Measurements from ENCODE around the gene SIRT7. TPM values are rescaled to one million over a fixed set of nuclear protein-coding genes. Genes with fewer than 3 reads are reported as not detected.

SIRT7 gene
- total and polyA plus RNA-seq, 2 donors (not counting 1 experiment from before 2014, with no cell fraction given), result 3.3 to 18.7 TPM

- Histone ChIP-seq H3K79me2 (ENCODE audit: control insufficient read depth, insufficient read depth, low read length) (peaks cover 22% of the 10 kb centered on the region), H2AFZ (ENCODE audit: low read length) (no peak overlapping the region), H3K4me2 (ENCODE audit: extremely low read depth, insufficient read depth, low read length) (no peak overlapping the region), H3K27me3 (ENCODE audit: control insufficient read depth, insufficient read depth, low read length) (no peaks in the 10 kb centered on the region), H3K27ac (ENCODE audit: insufficient read depth, low read length) (no peak overlapping the region), H4K20me1 (ENCODE audit: control insufficient read depth, extremely low read depth, insufficient read depth, low read length) (no peaks in the 10 kb centered on the region), H3K9me3 (ENCODE audit: control insufficient read depth, insufficient read depth, low read depth, low read length) (no peaks in the 10 kb centered on the region), H3K4me1 (ENCODE audit: control insufficient read depth, extremely low read depth, insufficient read depth, low read length) (peaks cover 13% of the 10 kb centered on the region), H3K9ac (ENCODE audit: insufficient read depth, low read length) (no peak overlapping the region), H3K4me3 (replicated peaks in 1 of 4; ENCODE audit: control extremely low read depth in 1 of 4, insufficient read depth in 1 of 4, low read depth in 3 of 4, low read length in 4 of 4) (no peak overlapping the region), H3K36me3 (ENCODE audit: control insufficient read depth, insufficient read depth, low read length) (peaks cover 36% of the 10 kb centered on the region)
- DNase-seq (ENCODE audit: low read depth in 2 of 2), result no peak
- TF ChIP-seq CTCF (conservative IDR thresholded peaks at IDR 0.05 in 1 of 2, IDR thresholded peaks at IDR 0.05 in 1 of 2; ENCODE audit: low read depth in 1 of 2, low read length in 2 of 2) (no peak), EZH2 (IDR thresholded peaks at IDR 0.05; ENCODE audit: low read length, missing control alignments) (no peak)
Observed at GRCh38 chr17:81913394-81914102, 4.4 kb downstream of the SIRT7 start.

- no peak overlapping the region for H3K9ac ChIP-seq (ENCODE audit: insufficient read depth, low read length)
- H3K27ac ChIP-seq (ENCODE audit: insufficient read depth, low read length), result no peak overlapping the region
- no peaks in the 10 kb centered on the region for H3K27me3 ChIP-seq (ENCODE audit: control insufficient read depth, insufficient read depth, low read length)
- TF ChIP-seq CTCF (conservative IDR thresholded peaks at IDR 0.05 in 1 of 2, IDR thresholded peaks at IDR 0.05 in 1 of 2; ENCODE audit: low read depth in 1 of 2, low read length in 2 of 2), result no peak
- TF ChIP-seq EZH2 (IDR thresholded peaks at IDR 0.05; ENCODE audit: low read length, missing control alignments), result no peak
- no peaks in the 10 kb centered on the region for H3K9me3 ChIP-seq (ENCODE audit: control insufficient read depth, insufficient read depth, low read depth, low read length)
- H3K36me3 ChIP-seq (ENCODE audit: control insufficient read depth, insufficient read depth, low read length), result peaks cover 41% of the 10 kb centered on the region
- no peak overlapping the region for H3K4me3 ChIP-seq (replicated peaks in 1 of 4; ENCODE audit: control extremely low read depth in 1 of 4, insufficient read depth in 1 of 4, low read depth in 3 of 4, low read length in 4 of 4)
- DNase-seq (ENCODE audit: low read depth in 2 of 2), result no peak
- peaks cover 22% of the 10 kb centered on the region for H3K79me2 ChIP-seq (ENCODE audit: control insufficient read depth, insufficient read depth, low read length)
- H3K4me2 ChIP-seq (ENCODE audit: extremely low read depth, insufficient read depth, low read length), result no peak overlapping the region
- peaks cover 13% of the 10 kb centered on the region for H3K4me1 ChIP-seq (ENCODE audit: control insufficient read depth, extremely low read depth, insufficient read depth, low read length)
- H2AFZ ChIP-seq (ENCODE audit: low read length), result no peak overlapping the region
- no peaks in the 10 kb centered on the region for H4K20me1 ChIP-seq (ENCODE audit: control insufficient read depth, extremely low read depth, insufficient read depth, low read length)
Observed at GRCh38 chr17:81912441-81913309, 5.3 kb downstream of the SIRT7 start.

GRCh38 chr17:81911969-81912368, 6.0 kb downstream of the SIRT7 start:
- Histone ChIP-seq H2AFZ (ENCODE audit: low read length) (no peak overlapping the region), H3K4me2 (ENCODE audit: extremely low read depth, insufficient read depth, low read length) (no peak overlapping the region), H3K27ac (ENCODE audit: insufficient read depth, low read length) (no peak overlapping the region), H4K20me1 (ENCODE audit: control insufficient read depth, extremely low read depth, insufficient read depth, low read length) (no peaks in the 10 kb centered on the region), H3K4me3 (replicated peaks in 1 of 4; ENCODE audit: control extremely low read depth in 1 of 4, insufficient read depth in 1 of 4, low read depth in 3 of 4, low read length in 4 of 4) (no peak overlapping the region), H3K9me3 (ENCODE audit: control insufficient read depth, insufficient read depth, low read depth, low read length) (no peaks in the 10 kb centered on the region), H3K36me3 (ENCODE audit: control insufficient read depth, insufficient read depth, low read length) (peaks cover 41% of the 10 kb centered on the region), H3K9ac (ENCODE audit: insufficient read depth, low read length) (no peak overlapping the region), H3K27me3 (ENCODE audit: control insufficient read depth, insufficient read depth, low read length) (no peaks in the 10 kb centered on the region), H3K79me2 (ENCODE audit: control insufficient read depth, insufficient read depth, low read length) (peaks cover 17% of the 10 kb centered on the region), H3K4me1 (ENCODE audit: control insufficient read depth, extremely low read depth, insufficient read depth, low read length) (peaks cover 10% of the 10 kb centered on the region)
- TF ChIP-seq EZH2 (IDR thresholded peaks at IDR 0.05; ENCODE audit: low read length, missing control alignments) (no peak), CTCF (conservative IDR thresholded peaks at IDR 0.05 in 1 of 2, IDR thresholded peaks at IDR 0.05 in 1 of 2; ENCODE audit: low read depth in 1 of 2, low read length in 2 of 2) (no peak)
- DNase-seq (ENCODE audit: low read depth in 2 of 2), result no peak

All from fibroblast of lung (primary cell).